K562 (cell line): ENCODE measurements around the gene TENM4. TPM values are rescaled to one million over a fixed set of nuclear protein-coding genes. Genes with fewer than 3 reads are reported as not detected.

Source experiments
- ATAC-seq: fragments of 200-7000 bp; cut with Tn5 transposase; 3 replicates; pipeline ENCODE4 v1.9.1; 2020; ENCODE audit warnings: moderate library complexity
- BruUV-seq: library from RNA; stranded (reverse); fragments of 400-500 nt; replicated peaks from 2 replicates; lab custom pipeline; 2021; lab: Mats Ljungman, UMichigan
- CTCF ChIA-PET: fragments of 300-600 bp; formaldehyde crosslinking; extraction: SDS; loops from one replicate; lab custom pipeline; 2021; ENCODE audit warnings: low intra/inter-chr PET ratio; lab: Yijun Ruan, JAX
- POLR2A ChIA-PET: fragments of 300-600, 350-650 bp; sonication (Branson Sonifier 250); formaldehyde crosslinking; extraction: SDS; loops from one replicate; lab custom pipeline; 2021; ENCODE audit warnings: antibody characterized with exemption, inconsistent platforms; lab: Yijun Ruan, JAX
- DNase-seq, 4 experiments: peaks; one replicate each; pipeline versions ENCODE4 v3.0.0 to v3.0.0-alpha.2; 2011 to 2018; ENCODE audit warnings: low spot score in 3 of 4, mixed read lengths in 3 of 4; ENCODE audit errors: extremely low read depth in 1 of 4
- FAIRE-seq: peaks from 2 replicates; lab custom pipeline; 2011; peaks lifted over from hg19 to GRCh38; lab: Jason Lieb, UNC
- H2AFZ ChIP-seq: 2 replicates; pipeline ENCODE4 v1.6.0; 2011; ENCODE audit warnings: low read depth, low read length, control low read depth, inconsistent platforms
- H3K27ac ChIP-seq: fragments of 200-600 bp; 3 replicates; pipeline ENCODE4 v1.8.0; 2011; ENCODE audit warnings: low read depth, mild to moderate bottlenecking, control low read depth, inconsistent platforms, low read length, moderate library complexity, mixed read lengths; ENCODE audit errors: extremely low read depth
- H3K27me3 ChIP-seq, 2 experiments: fragments of 300-600 bp in 1 of 2; 2 replicates in 1 of 2; 3 replicates in 1 of 2; pipeline versions ENCODE4 v1.6.0 to v1.8.0; 2011; ENCODE audit warnings: inconsistent platforms in 2 of 2, low read length in 2 of 2, mild to moderate bottlenecking in 1 of 2, mixed read lengths in 1 of 2, moderate library complexity in 1 of 2; ENCODE audit not compliant: control insufficient read depth in 2 of 2, insufficient read depth in 2 of 2
- H3K36me3 ChIP-seq: fragments of 300-600 bp; 3 replicates; pipeline ENCODE4 v1.8.0; 2011; ENCODE audit warnings: mild to moderate bottlenecking, low read length, inconsistent platforms; ENCODE audit not compliant: control insufficient read depth, insufficient read depth
- H3K4me1 ChIP-seq, 2 experiments: fragments of 200-600 bp in 1 of 2; replicated peaks in 1 of 2; 2 replicates in 1 of 2; 3 replicates in 1 of 2; pipeline versions ENCODE4 v1.5.1 to v1.8.0; 2011; ENCODE audit warnings: inconsistent platforms in 2 of 2, low read length in 2 of 2, mild to moderate bottlenecking in 1 of 2, mixed read lengths in 1 of 2, moderate library complexity in 1 of 2; ENCODE audit not compliant: control insufficient read depth in 2 of 2, insufficient read depth in 2 of 2
- H3K4me2 ChIP-seq: 2 replicates; pipeline ENCODE4 v1.6.1; 2011; ENCODE audit warnings: low read length, control low read depth, inconsistent platforms, mixed read lengths; ENCODE audit not compliant: insufficient read depth
- H3K4me3 ChIP-seq: fragments of 200-600 bp; sonication (generic), shearing (Covaris generic); 2 replicates; pipeline ENCODE4 v1.5.1; 2016; ENCODE audit warnings: control low read depth, inconsistent platforms
- H3K79me2 ChIP-seq: fragments of 200-600 bp; 3 replicates; pipeline ENCODE4 v1.8.0; 2011; ENCODE audit warnings: low read length, inconsistent platforms; ENCODE audit not compliant: control insufficient read depth, insufficient read depth
- H3K9ac ChIP-seq, 2 experiments: 2 replicates each; pipeline versions ENCODE4 v1.6.0 to v1.6.1; 2011; ENCODE audit warnings: low read depth in 2 of 2, low read length in 2 of 2, control low read depth in 1 of 2, inconsistent platforms in 1 of 2, mild to moderate bottlenecking in 1 of 2, mixed read lengths in 1 of 2; ENCODE audit not compliant: insufficient read depth in 1 of 2
- H3K9me1 ChIP-seq: one replicate; pipeline ENCODE4 v1.6.0; 2011; ENCODE audit warnings: inconsistent platforms, mild to moderate bottlenecking, low read length, moderate library complexity; ENCODE audit not compliant: control insufficient read depth, insufficient read depth
- H3K9me3 ChIP-seq: replicated peaks from 2 replicates; pipeline ENCODE4 v1.5.1; 2011; ENCODE audit warnings: low read depth, low read length, inconsistent platforms; ENCODE audit not compliant: control insufficient read depth, insufficient read depth
- H4K20me1 ChIP-seq: replicated peaks from 2 replicates; pipeline ENCODE4 v1.6.1; 2011; ENCODE audit warnings: low read length, inconsistent platforms, mixed read lengths; ENCODE audit not compliant: control insufficient read depth, insufficient read depth
- CREM ChIP-seq: IDR thresholded peaks from 2 replicates; pipeline ENCODE4 v1.6.1; 2014; ENCODE audit warnings: antibody characterized with exemption, low read depth
- HMG20B ChIP-seq: fragments of 250-450 bp; sonication (Bioruptor Pico); IDR thresholded peaks from 2 replicates; pipeline ENCODE4 v1.5.0; 2021; ENCODE audit warnings: mild to moderate bottlenecking
- MNT ChIP-seq, 2 experiments: fragments of 450-650 bp; conservative IDR thresholded peaks; 2 replicates each; pipeline ENCODE4 v1.6.1; 2017; ENCODE audit warnings: mild to moderate bottlenecking in 2 of 2, moderate library complexity in 2 of 2
- PPARD ChIP-seq: fragments of 250-450 bp; sonication (Bioruptor Pico); IDR thresholded peaks from 2 replicates; pipeline ENCODE4 v1.8.0; 2022; ENCODE audit warnings: inconsistent platforms, mild to moderate bottlenecking, moderate library complexity
- RBM25 ChIP-seq: fragments of 200-400 bp; formaldehyde crosslinking; IDR thresholded peaks from 2 replicates; pipeline ENCODE4 v1.6.1; 2018; ENCODE audit warnings: low read length, low read depth, moderate library complexity; ENCODE audit not compliant: severe bottlenecking
- RBM39 ChIP-seq: fragments of 200-400 bp; formaldehyde crosslinking; optimal IDR thresholded peaks from 2 replicates; pipeline ENCODE3; 2018; ENCODE audit warnings: low read depth, low read length
- ZFP36 ChIP-seq: fragments of 150-350 bp; IDR thresholded peaks from 2 replicates; pipeline ENCODE4 v1.6.1; 2018; ENCODE audit warnings: low read length, low read depth; ENCODE audit not compliant: partially characterized antibody
- WGBS: fragments of 100-300 bp; shearing (Covaris generic); methylation state at CpG from one replicate; pipeline ENCODE4 v1.1.6; 2016; ENCODE audit warnings: low coverage, mixed read lengths; ENCODE audit not compliant: insufficient coverage; ENCODE audit errors: missing lambda C conversion rate; 5-methylcytosine and 5-hydroxymethylcytosine counted together
- in situ Hi-C: fragments of 300-500 bp; cut with MboI; formaldehyde crosslinking; loops from 4 replicates; pipeline ENCODE4 v1.15.0; 2018; ENCODE audit warnings: inconsistent platforms, mixed read lengths
- intact Hi-C: fragments of 100-400 bp; cut with micrococcal nuclease; formaldehyde crosslinking; loops from 2 replicates; pipeline ENCODE4 v1.14.2; 2022
- polyA plus RNA-seq, 8 experiments: library from polyadenylated mRNA; depleted of rRNA in 4 of 8; stranded (reverse) in 5 of 8; unstranded in 3 of 8; fragments of >200 nt; fragmentation: Nextera tagmentation in 2 of 8; fragmentation: Illumina TruSeq in 1 of 8; extraction: Ambion mirVana in 2 of 8; extraction: Trizol in 1 of 8; gene quantifications; 2 replicates each; pipeline versions ENCODE4 v1.2.1 to v1.2.3, GENCODE V29; 2011 to 2014; ENCODE audit warnings: inconsistent platforms in 1 of 8, missing spikeins in 1 of 8
- total RNA-seq, 7 experiments: library from RNA; depleted of rRNA in 6 of 7; stranded (reverse); fragments of >200 nt in 6 of 7; fragmentation: Illumina TruSeq in 2 of 7; extraction: Trizol in 2 of 7; gene quantifications; 2 replicates each; pipeline versions ENCODE4 v1.2.1 to v1.2.3, GENCODE V29; 2011 to 2021; ENCODE audit warnings: low replicate concordance in 1 of 7

The TENM4 gene
- total and polyA plus RNA-seq, 9 of the 15 experiments (the other 6 are each of a cell fraction or from before 2014, with no cell fraction given) = 0.16 TPM; not detected in 8

GRCh38 chr11:78912778-78913177 lies 528.1 kb downstream of the TENM4 start:
- no peak for ATAC-seq
- in situ Hi-C loops = no loop called here
- no peaks in the 10 kb centered on the region for H4K20me1 ChIP-seq
- H2AFZ ChIP-seq = no peak overlapping the region
- peaks cover 0 to 8% of the 10 kb centered on the region in 2 experiments; a peak in 2 of 5 replicates for H3K27me3 ChIP-seq
- no peak for DNase-seq
- BruUV-seq = no TSS peak
- no peak for FAIRE-seq
- TF ChIP-seq RBM39 = no peak
- TF ChIP-seq CREM = no peak
- peak; percentile 87 for TF ChIP-seq RBM25
- peak; percentile 38 for TF ChIP-seq ZFP36
- TF ChIP-seq PPARD = no peak
- TF ChIP-seq HMG20B = no peak
- TF ChIP-seq MNT (conservative IDR thresholded peaks at IDR 0.05) = no peak
- TF ChIP-seq, all 486 proteins: peak for 2
- ChIA-PET POLR2A (no interaction called here), CTCF (no interaction called here)
- intact Hi-C loops = no loop called here
- Histone ChIP-seq H3K4me2 (no peak overlapping the region), H3K4me3 (no peak overlapping the region), H3K27ac (no peak overlapping the region), H3K4me1 (no peaks in the 10 kb centered on the region), H3K9me3 (no peaks in the 10 kb centered on the region), H3K9ac (no peak overlapping the region), H3K36me3 (no peaks in the 10 kb centered on the region), H3K79me2 (no peaks in the 10 kb centered on the region), H3K9me1 (no peaks in the 10 kb centered on the region)
- 2% methylated on average over 4 of the region's 4 CpGs for WGBS
